BJ (cell line): Measurements from ENCODE around the gene PLXNB2. TPM values are rescaled to one million over a fixed set of nuclear protein-coding genes. Genes with fewer than 3 reads are reported as not detected.

Source experiments
- CTCF ChIA-PET: fragments of 350-600 bp; formaldehyde crosslinking; extraction: SDS; loops from one replicate; lab custom pipeline; 2021; ENCODE audit warnings: antibody characterized with exemption, inconsistent platforms; lab: Yijun Ruan, JAX
- POLR2A ChIA-PET: fragments of 300-600 bp; sonication (Branson Sonifier 250); formaldehyde crosslinking; extraction: SDS; loops from one replicate; lab custom pipeline; 2021; ENCODE audit warnings: antibody characterized with exemption; lab: Charles Lee
- DNase-seq: peaks from one replicate; pipeline ENCODE4 v3.0.0-alpha.2; 2011; ENCODE audit warnings: low read depth
- H3K27me3 ChIP-seq: 2 replicates; pipeline ENCODE4 v1.6.0; 2011; ENCODE audit warnings: low read length; ENCODE audit not compliant: control insufficient read depth, insufficient read depth
- H3K36me3 ChIP-seq: 2 replicates; pipeline ENCODE4 v1.5.1; 2011; ENCODE audit warnings: low read length; ENCODE audit not compliant: control insufficient read depth, insufficient read depth
- H3K4me3 ChIP-seq: 2 replicates; pipeline ENCODE4 v1.5.1; 2011; ENCODE audit warnings: low read depth, mild to moderate bottlenecking, control low read depth, low read length
- polyA plus RNA-seq: library from polyadenylated mRNA; depleted of rRNA; stranded (reverse); fragments of >200 nt; gene quantifications from 2 replicates; pipeline ENCODE4 v1.2.3, GENCODE V29; 2011
- TF ChIP-seq, protein P1 (sequence below): IDR thresholded peaks from 2 replicates; pipeline ENCODE4 v1.5.1; 2011; ENCODE audit warnings: low read depth, mild to moderate bottlenecking, control low read depth, inconsistent platforms, low read length, moderate library complexity; ENCODE audit not compliant: insufficient read depth

PLXNB2 gene
- polyA plus RNA-seq, 1 experiment: 143 TPM

DNA sequence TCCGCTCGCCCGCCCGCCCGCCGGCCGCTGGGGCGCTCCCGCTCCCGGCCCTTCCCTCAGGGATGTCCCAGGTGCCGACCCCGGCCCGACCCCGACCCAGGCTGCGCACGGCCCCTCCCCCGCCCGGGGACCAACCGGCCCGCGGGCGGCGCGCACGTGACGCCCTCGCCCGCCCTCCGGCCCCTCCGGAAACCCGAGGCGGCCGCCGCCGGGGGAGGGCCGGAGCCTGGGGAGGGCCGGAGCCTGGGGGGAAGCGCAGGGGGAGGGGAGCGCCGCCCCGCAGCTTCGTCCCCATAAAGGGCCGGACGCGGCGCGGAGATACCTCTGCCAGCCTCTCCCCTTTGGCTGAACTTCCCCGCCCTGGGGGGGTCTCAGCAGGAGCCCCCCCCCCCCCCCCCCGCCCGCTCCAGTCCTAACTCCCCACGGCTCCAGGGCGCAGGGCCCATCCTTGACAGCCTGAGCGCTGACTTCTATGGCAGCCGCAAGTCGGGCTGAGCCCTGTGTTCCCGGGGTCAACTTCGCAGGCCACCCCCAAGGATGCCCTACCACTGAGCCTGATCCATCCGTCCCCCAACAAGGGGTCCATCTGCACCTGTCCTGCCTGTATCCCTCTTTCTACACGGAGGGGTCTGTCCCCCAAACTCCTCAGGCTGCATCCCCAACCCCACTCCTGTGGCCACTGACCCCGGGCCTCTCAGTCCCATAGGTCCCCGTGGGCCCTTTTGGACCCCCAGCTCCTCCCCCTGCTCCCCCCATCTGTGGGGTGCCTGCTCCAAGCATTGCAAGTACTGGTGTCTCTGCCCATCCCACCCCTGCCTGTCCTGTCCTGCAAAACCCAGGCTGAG lies 45.6 kb downstream of the PLXNB2 start, which contains the start of gene MAPK12:
Gene MAPK12 (minus strand): TSS at position 69 of the 845 bp plus-strand sequence. CDS start 174 bp downstream, outside the sequence.
- H3K36me3 ChIP-seq: peaks cover 10% of the 10 kb centered on the region
- ChIA-PET POLR2A (no interaction called here), CTCF (interaction anchor here (1.2 to 4.7 kb wide), 6 partner anchors 10 to 80 kb away, joined by 3 to 28 read pairs (median 8); partner anchors contain the start of genes DENND6B and HDAC10)
- peak within 1 kb of the TSS; percentile 68 for H3K4me3 ChIP-seq
- H3K27me3 ChIP-seq: no peaks in the 10 kb centered on the region
- DNase-seq: no peak
- TF ChIP-seq, protein P1, sequence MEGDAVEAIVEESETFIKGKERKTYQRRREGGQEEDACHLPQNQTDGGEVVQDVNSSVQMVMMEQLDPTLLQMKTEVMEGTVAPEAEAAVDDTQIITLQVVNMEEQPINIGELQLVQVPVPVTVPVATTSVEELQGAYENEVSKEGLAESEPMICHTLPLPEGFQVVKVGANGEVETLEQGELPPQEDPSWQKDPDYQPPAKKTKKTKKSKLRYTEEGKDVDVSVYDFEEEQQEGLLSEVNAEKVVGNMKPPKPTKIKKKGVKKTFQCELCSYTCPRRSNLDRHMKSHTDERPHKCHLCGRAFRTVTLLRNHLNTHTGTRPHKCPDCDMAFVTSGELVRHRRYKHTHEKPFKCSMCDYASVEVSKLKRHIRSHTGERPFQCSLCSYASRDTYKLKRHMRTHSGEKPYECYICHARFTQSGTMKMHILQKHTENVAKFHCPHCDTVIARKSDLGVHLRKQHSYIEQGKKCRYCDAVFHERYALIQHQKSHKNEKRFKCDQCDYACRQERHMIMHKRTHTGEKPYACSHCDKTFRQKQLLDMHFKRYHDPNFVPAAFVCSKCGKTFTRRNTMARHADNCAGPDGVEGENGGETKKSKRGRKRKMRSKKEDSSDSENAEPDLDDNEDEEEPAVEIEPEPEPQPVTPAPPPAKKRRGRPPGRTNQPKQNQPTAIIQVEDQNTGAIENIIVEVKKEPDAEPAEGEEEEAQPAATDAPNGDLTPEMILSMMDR: no peak

GRCh38 chr22:50260801-50261614 lies 46.4 kb downstream of the PLXNB2 start:
- POLR2A ChIA-PET: interaction anchor here (0.6 kb wide), 1 partner anchor 48 kb away, joined by 4 read pairs; no protein-coding TSS in a partner anchor
- Histone ChIP-seq H3K4me3 (peak overlapping the region; percentile 68), H3K36me3 (peaks cover 15% of the 10 kb centered on the region), H3K27me3 (no peaks in the 10 kb centered on the region)
- TF ChIP-seq, protein P1: no peak
- CTCF ChIA-PET: interaction anchor here (1.0 to 4.7 kb wide), 6 partner anchors 9 to 81 kb away, joined by 3 to 28 read pairs (median 7); partner anchors contain the start of genes DENND6B and HDAC10
- no peak for DNase-seq

DNA sequence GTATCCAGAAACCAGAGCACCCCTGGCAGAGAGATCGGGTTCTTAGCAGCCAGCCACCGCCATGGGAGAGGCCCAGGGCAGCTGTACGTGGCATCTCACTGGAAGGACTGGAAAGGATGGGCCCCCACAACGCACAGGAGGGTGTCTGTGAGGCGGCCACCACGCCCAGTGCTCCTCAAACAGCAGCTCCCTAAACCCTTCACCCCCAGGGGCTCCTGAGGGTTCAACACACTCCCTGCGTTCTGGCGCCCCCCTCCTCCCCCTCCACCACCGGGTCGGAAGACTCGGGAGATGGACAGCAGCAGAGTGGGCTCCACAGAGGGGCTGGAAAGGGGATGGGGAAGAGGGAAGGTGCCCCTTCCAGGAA lies 47.0 kb downstream of the PLXNB2 start:
- H3K27me3 ChIP-seq: no peaks in the 10 kb centered on the region
- CTCF ChIA-PET: interaction anchor here (1.0 to 4.7 kb wide), 5 partner anchors 9 to 82 kb away, joined by 3 to 28 read pairs (median 6); partner anchors contain the start of gene HDAC10

GRCh38 chr22:50259302-50259701 lies 48.1 kb downstream of the PLXNB2 start:
- no peak for DNase-seq
- Histone ChIP-seq H3K36me3 (peaks cover 24% of the 10 kb centered on the region), H3K4me3 (no peak overlapping the region), H3K27me3 (no peaks in the 10 kb centered on the region)
- ChIA-PET CTCF (interaction anchor here (0.7 to 2.7 kb wide), 2 partner anchors 16 to 83 kb away, joined by 3 to 9 read pairs; no protein-coding TSS in a partner anchor), POLR2A (no interaction called here)
- TF ChIP-seq, protein P1: no peak

More for the DNA sequence above, 47.0 kb downstream of the PLXNB2 start:
- TF ChIP-seq, protein P1: no peak
- POLR2A ChIA-PET: interaction anchor here (0.6 kb wide), 1 partner anchor 48 kb away, joined by 4 read pairs; no protein-coding TSS in a partner anchor
- H3K36me3 ChIP-seq: peaks cover 18% of the 10 kb centered on the region
- DNase-seq: no peak
- peak overlapping the region; percentile 68 for H3K4me3 ChIP-seq
